DMS79 (cell line): Measurements from ENCODE around the gene PTGR3.
A peak's percentile ranks its signal among the peaks of the same experiment; 100 is the strongest.

ENCODE experiments used
- DNase-seq: peaks from one replicate; lab custom pipeline; 2025; lab: John Stamatoyannopoulos, UW

Gene PTGR3

GRCh38 chr18:75214766-75215510 is 6.0 kb upstream of the PTGR3 start:
- no peak for DNase-seq

GRCh38 chr18:75214332-75214690 is 5.4 kb upstream of the PTGR3 start:
- no peak for DNase-seq

GRCh38 chr18:75213611-75214331 is 4.8 kb upstream of the PTGR3 start:
- DNase-seq, result no peak

GRCh38 chr18:75212751-75213090 is 3.8 kb upstream of the PTGR3 start:
- DNase-seq, result no peak

- no peak for DNase-seq
These were observed 3.2 kb upstream of the PTGR3 start for GRCh38 chr18:75211953-75212750.

GRCh38 chr18:75211626-75211952 is 2.6 kb upstream of the PTGR3 start:
- no peak for DNase-seq

- no peak for DNase-seq
These were observed 2.2 kb upstream of the PTGR3 start for GRCh38 chr18:75211002-75211621.

- DNase-seq, result peak; percentile 61
These were observed 1.5 kb upstream of the PTGR3 start, which contains the start of gene TSHZ1 for GRCh38 chr18:75210274-75211001. TSHZ1 (plus strand) TSS chr18:75210797; CDS start chr18:75211877, 1,080 bp downstream.

GRCh38 chr18:75209951-75210258 is 966 bp upstream of the PTGR3 start:
- no peak for DNase-seq

- no peak for DNase-seq
These were observed 157 bp downstream of the PTGR3 start for GRCh38 chr18:75208836-75209128.

- DNase-seq, result no peak
These were observed 644 bp downstream of the PTGR3 start for GRCh38 chr18:75208155-75208835.

GRCh38 chr18:75207310-75208154 is 1.4 kb downstream of the PTGR3 start:
- no peak for DNase-seq

GRCh38 chr18:75206452-75207309 is 2.3 kb downstream of the PTGR3 start:
- no peak for DNase-seq

GRCh38 chr18:75205514-75206132 is 3.3 kb downstream of the PTGR3 start:
- no peak for DNase-seq

GRCh38 chr18:75204732-75205513 is 4.0 kb downstream of the PTGR3 start:
- no peak for DNase-seq

GRCh38 chr18:75204269-75204731 is 4.6 kb downstream of the PTGR3 start:
- DNase-seq, result no peak

GRCh38 chr18:75203416-75204268 is 5.3 kb downstream of the PTGR3 start:
- no peak for DNase-seq
